Raji (cell line): ENCODE data around the gene CCDC57.

Experiments
- POLR2A ChIP-seq: IDR thresholded peaks from 2 replicates; pipeline ENCODE4 v1.6.1; 2011; ENCODE audit warnings: low read depth, low read length, control low read depth; ENCODE audit not compliant: insufficient read depth

Gene CCDC57

GRCh38 chr17:82148011-82148410 lies 64.6 kb downstream of the CCDC57 start:
- no peak for TF ChIP-seq POLR2A

- TF ChIP-seq POLR2A: no peak
Measured at GRCh38 chr17:82146663-82147654, 65.7 kb downstream of the CCDC57 start.

- TF ChIP-seq POLR2A: no peak
Measured at GRCh38 chr17:82145550-82146155, 67.0 kb downstream of the CCDC57 start.

GRCh38 chr17:82143333-82143732 lies 69.3 kb downstream of the CCDC57 start:
- TF ChIP-seq POLR2A: no peak

GRCh38 chr17:82138511-82138992 lies 74.1 kb downstream of the CCDC57 start:
- no peak for TF ChIP-seq POLR2A

GRCh38 chr17:82134101-82134500 lies 78.5 kb downstream of the CCDC57 start:
- TF ChIP-seq POLR2A: no peak

- TF ChIP-seq POLR2A: no peak
Measured at GRCh38 chr17:82129095-82129494, 83.5 kb downstream of the CCDC57 start.

- no peak for TF ChIP-seq POLR2A
Measured at GRCh38 chr17:82128287-82128686, 84.4 kb downstream of the CCDC57 start.

- no peak for TF ChIP-seq POLR2A
Measured at GRCh38 chr17:82127704-82128103, 84.9 kb downstream of the CCDC57 start.

GRCh38 chr17:82127315-82127595 lies 85.4 kb downstream of the CCDC57 start:
- no peak for TF ChIP-seq POLR2A

GRCh38 chr17:82126556-82127314 lies 85.9 kb downstream of the CCDC57 start:
- TF ChIP-seq POLR2A: no peak

GRCh38 chr17:82124101-82124500 lies 88.5 kb downstream of the CCDC57 start:
- TF ChIP-seq POLR2A: no peak

GRCh38 chr17:82121660-82122629 lies 90.7 kb downstream of the CCDC57 start:
- no peak for TF ChIP-seq POLR2A

GRCh38 chr17:82121246-82121645 lies 91.4 kb downstream of the CCDC57 start:
- TF ChIP-seq POLR2A: no peak

GRCh38 chr17:82120148-82120547 lies 92.5 kb downstream of the CCDC57 start:
- no peak for TF ChIP-seq POLR2A

GRCh38 chr17:82118815-82119380 lies 93.7 kb downstream of the CCDC57 start:
- no peak for TF ChIP-seq POLR2A
